GM19452 (cell line): ENCODE data around the gene FLNB.

Experiments used
- ATAC-seq: cut with Tn5 transposase; IDR thresholded peaks from one replicate; pipeline ENCODE4 v1.9.1; 2021; ENCODE audit not compliant: unreplicated experiment

FLNB gene

GRCh38 chr3:58008141-58009025, at the start of gene FLNB:
TSS of gene FLNB (plus strand) at chr3:58008422. CDS start at chr3:58008565, 143 bp downstream.
- ATAC-seq: no peak

GRCh38 chr3:57958642-57959422, 49.4 kb upstream of the FLNB start:
- ATAC-seq: no peak

- ATAC-seq: no peak
Measured at GRCh38 chr3:57959423-57960173, 48.6 kb upstream of the FLNB start.

DNA sequence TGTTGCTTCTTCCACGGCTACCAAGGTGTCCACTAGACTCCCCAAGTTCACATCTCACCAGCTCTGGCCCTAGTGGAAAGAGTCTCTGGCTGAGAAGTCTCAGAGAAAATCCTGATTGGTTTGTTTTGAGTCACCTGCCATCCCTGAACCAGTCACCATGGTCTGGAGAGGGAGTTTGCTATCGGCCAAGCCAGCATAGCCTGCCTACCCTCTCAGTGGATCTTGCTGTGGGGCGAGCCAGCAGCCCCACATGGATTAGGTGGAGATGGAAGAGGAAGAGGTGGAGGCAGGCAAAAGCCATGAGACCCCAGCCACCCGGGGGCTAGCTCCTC, 48.1 kb upstream of the FLNB start:
- ATAC-seq: no peak

- no peak for ATAC-seq
Measured at GRCh38 chr3:57961177-57961827, 46.9 kb upstream of the FLNB start.

DNA sequence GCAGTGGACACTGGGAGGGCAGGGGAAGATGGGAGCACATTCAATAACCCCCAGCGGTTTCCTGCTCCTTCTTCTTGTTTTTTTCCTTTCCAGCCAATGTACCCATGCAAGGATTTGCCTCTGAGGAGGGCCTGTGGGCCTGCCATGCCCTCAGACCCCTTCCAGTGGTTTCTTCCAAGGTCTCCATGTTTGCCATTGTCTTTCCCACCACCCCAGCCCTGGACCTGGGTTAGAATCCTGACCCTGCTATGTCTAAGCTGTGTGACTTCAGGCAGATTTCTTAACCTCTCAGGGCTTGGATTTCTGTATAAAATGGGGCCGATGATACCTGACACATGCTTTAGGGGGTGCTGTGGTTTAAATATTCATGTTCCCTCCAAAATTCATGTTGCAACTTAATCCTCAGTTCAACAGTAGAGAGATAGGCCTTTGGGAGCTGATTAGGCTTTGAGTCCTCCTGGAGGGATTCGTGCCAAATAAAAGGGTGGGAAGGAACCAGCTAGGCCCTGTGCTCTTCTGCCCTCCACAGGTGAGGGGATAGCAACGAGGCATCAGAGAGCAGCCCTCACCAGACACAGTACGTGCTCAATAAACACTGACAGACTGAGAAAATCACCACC, 46.3 kb upstream of the FLNB start:
- no peak for ATAC-seq

DNA sequence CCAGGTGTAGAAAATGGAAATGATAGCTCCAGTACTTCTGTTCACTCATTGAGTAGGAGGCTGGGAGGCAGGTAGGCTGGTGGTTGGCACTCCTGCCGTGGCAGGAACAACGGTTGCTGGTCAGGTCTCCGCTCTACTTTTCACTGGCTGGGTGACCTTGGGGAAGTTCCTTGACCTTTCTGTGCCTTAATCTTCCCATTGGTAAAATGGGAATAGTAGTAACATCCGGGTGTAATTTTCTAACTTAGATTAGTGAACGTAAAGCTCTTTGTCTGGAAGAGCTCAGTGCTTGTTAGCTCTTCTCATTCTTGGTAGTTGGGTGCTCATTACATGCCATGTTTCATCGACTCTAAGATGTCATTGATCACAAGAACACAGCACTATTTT, 45.8 kb upstream of the FLNB start:
- ATAC-seq: no peak

DNA sequence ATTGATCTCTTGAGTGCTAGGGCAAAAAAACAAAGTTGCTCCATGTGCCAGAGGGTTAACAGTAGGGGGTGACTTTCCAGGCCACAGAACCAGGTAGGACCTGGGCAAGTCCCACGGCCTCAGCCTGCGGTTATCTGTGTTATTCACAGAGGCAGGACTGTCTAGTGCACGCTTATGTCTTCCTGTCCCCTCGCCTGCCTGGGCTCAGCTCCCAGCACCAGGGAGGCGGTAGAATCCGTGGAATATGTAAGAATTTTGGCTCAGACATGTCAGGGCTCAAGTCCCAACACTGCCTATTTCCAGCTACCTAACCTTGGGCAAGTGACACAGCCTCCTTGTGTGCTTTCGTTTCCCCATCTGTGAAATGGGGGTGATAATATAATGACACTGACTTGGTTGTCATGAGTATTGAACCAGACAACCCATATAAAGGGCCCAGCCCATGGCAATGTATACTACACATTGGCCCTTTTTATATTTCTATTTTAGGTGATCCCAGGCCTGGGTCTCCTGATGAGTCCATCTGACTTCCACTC, 44.3 kb upstream of the FLNB start:
- ATAC-seq: no peak

GRCh38 chr3:57966829-57967228, 41.4 kb upstream of the FLNB start:
- no peak for ATAC-seq

DNA sequence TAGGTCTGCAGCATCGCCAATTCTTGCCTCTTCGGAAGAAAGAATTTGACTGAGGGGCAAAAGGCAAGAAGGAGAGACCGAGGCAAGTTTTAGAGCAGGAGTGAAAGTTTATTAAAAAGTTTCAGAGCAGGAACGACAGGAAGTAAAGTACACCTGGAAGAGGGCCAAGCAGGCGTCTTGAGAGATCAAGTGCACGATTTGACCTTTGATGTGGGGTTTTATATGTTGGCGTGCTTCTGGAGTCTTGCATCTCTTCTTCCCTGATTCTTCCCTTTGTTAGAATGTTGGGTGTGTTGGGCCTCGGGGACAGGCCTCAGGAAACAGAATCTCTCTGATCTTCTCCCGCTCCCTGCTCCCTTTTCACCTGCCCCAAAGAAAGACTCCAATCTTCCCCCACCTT, 40.6 kb upstream of the FLNB start:
- ATAC-seq: no peak

DNA sequence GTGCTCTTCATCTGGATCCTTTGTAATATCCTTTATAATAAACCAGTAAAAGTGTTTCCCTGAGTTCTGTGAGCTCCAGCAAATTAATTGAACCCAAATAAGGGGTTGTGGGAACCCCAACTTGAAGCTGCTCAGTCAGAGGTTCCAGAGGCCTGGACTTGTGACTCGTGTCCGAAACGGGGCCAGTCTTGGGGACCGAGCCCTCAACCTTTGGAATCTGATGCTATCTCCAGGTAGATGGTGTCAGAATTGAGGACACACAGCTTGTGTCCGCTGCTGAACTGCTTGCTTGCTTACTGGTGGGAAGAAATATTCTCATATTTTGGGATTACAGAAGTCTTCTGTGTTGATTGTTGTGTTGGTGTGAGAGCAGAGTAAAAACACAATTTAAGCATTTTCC, 39.7 kb upstream of the FLNB start:
- ATAC-seq: no peak

- ATAC-seq: no peak
Measured at GRCh38 chr3:57971975-57972374, 36.2 kb upstream of the FLNB start.

DNA sequence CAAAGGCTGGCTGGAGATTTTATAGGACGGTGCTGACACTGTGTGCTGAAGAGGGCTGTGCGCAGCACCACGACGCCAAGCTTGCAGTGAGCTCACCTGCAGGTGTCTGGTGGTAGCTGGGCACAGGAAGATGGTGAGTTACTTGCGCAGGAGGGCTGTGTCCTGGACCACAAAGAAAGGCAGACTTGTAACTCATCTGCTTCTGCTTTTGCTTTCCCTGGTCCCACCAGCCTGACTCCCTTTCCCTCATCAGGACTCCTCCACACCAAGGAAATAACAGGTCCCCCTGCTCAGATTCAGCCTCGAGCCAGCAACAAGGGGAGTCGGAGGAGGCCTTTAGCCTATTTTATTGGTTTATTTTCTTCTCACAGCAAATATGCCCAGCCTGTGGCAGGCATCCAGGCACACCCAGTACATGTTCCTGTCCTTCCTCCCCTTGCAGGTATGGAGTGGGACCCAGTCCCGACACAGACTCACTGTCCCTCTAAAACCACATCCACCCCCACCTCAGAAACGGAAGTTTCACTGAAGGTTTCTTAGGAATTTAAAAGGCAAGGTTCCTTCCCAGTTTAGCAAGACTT, 35.6 kb upstream of the FLNB start:
- no peak for ATAC-seq

- ATAC-seq: no peak
Measured at GRCh38 chr3:57973715-57974477, 34.3 kb upstream of the FLNB start.

- no peak for ATAC-seq
Measured at GRCh38 chr3:57974796-57975388, 33.3 kb upstream of the FLNB start.

- ATAC-seq: no peak
Measured at GRCh38 chr3:57977818-57978235, 30.4 kb upstream of the FLNB start.

DNA sequence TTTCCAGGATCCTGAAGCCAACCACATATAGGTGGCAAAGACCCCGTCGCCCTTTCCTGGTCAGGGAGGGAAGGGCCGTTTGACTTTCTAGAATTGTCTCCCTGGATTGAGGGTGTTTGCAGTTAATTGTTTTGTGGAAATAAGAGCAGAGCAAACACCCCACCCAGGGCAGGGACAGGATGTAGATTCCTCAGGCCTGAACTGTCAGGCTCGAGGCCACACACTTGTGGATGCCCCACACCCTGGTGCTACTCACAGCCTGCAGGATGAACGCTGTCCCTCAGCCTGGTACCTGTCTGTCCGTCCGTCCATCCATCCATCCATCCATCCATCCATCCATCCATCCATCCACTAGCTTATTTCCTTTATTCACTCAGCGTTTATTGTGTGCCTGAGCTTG, 29.9 kb upstream of the FLNB start:
- no peak for ATAC-seq

DNA sequence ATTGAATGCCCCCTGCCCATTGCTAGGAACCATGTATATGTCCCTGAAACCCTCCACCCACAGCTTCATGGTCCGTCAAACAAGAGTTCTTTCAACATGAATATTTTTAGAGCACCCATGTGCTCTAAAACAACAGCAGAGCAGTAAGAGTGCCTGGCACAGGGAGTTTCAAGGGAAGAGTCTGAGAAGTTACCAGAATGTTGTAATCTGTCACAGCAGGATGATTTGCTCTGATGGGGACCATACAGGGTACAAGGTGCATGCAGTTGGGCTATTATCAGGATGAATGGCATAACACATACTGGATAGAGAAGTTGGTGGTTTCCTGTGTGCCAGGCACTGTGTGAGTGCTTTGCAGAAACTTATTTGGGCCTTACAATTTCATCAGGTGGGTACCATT, 27.8 kb upstream of the FLNB start:
- no peak for ATAC-seq
